HG02943 (cell line): ENCODE results near the gene SLC30A1.
A peak's percentile ranks its signal among the peaks of the same experiment; 100 is the strongest.
"Not testable (repeated sequence)": the region's sequence is repeated elsewhere in the genome, so short reads cannot be mapped to it uniquely, and the experiment has no call there.

Experiments
- ATAC-seq: cut with Tn5 transposase; IDR thresholded peaks from one replicate; pipeline ENCODE4 v1.9.1; 2021; ENCODE audit warnings: mild to moderate bottlenecking, low read depth, moderate library complexity; ENCODE audit not compliant: unreplicated experiment

The SLC30A1 gene, protein sequence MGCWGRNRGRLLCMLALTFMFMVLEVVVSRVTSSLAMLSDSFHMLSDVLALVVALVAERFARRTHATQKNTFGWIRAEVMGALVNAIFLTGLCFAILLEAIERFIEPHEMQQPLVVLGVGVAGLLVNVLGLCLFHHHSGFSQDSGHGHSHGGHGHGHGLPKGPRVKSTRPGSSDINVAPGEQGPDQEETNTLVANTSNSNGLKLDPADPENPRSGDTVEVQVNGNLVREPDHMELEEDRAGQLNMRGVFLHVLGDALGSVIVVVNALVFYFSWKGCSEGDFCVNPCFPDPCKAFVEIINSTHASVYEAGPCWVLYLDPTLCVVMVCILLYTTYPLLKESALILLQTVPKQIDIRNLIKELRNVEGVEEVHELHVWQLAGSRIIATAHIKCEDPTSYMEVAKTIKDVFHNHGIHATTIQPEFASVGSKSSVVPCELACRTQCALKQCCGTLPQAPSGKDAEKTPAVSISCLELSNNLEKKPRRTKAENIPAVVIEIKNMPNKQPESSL

DNA sequence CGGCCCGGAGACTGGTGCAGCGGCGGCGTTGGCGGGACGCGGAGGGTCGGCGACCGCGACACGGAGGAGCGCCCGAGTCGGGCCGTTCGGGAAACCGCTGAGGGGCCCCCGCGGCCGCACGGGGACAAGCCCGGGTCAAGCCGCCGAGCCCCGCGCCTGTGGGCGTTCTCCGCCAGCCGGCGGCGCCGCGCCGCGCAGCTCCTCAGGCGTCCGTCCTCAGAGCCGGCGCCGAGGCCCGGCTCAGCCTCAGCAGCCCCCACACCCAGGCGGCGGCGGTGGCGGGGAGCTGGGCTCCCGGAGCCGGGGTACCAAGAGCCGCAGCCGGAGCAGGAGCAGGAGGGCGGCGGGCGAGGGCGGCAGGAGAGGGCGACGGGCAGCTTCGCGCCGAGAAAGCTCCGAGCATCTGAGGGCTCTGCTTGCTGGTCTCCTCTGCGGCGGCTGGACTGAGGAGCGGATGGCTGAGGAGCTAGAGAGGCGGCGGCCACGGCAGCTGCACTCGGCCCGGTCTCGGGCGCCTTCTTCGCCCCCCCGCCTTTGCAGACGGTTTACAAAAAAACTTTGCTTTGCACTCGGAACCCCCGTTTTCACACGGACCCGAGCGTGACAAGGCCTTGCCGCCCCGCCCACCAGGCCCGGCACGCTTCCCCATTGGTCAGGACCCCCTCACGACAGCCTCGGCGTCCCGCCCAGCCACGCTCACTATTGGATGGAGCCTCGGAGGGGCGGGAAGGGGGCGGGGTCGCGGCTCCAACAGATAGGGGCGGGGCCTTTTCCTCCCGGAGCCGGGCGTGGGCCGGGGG is at the start of gene SLC30A1:
TSS of gene SLC30A1 (minus strand) at position 522 of the 800 bp plus-strand sequence. CDS start 549 bp downstream, outside the sequence.
- ATAC-seq: peak; percentile 83

DNA sequence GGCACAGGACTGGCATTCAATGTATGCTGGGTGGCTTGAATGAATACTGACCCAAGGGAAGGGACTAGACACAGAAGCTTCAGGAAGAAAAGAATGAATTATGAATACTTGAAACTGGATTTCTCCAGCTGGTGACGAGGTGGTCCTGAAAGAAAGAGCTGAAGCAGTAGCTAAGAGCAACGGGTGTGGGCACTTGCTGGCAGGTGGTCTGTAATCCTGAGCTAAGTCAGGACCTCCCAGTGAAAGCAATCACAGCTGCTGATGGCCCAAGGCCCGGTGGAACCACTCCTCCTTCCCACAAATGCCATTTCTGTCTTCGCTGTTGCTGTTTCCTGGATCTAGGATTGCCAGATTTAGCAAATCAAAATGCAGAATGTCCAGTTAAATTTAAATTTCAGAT is 49.5 kb upstream of the SLC30A1 start:
- no peak for ATAC-seq

DNA sequence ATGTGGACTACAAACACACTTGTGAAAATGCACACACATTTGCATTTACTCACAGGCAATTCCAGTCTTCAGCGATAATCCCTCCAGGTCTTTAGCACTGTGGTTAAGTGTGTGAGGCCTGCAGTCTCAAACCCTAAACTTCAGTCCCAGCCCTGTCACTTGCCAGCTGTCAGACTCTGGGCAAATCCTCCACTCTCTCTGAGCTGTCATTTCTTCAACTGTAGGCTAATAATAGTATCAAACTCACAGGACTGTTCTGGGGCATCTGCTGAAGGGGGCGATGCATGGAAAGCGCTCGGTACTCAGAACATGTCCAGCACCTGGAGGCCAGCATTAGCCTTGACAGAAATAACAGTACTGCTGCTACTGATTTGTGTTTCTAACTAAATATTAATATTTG is 48.3 kb upstream of the SLC30A1 start:
- ATAC-seq: no peak

DNA sequence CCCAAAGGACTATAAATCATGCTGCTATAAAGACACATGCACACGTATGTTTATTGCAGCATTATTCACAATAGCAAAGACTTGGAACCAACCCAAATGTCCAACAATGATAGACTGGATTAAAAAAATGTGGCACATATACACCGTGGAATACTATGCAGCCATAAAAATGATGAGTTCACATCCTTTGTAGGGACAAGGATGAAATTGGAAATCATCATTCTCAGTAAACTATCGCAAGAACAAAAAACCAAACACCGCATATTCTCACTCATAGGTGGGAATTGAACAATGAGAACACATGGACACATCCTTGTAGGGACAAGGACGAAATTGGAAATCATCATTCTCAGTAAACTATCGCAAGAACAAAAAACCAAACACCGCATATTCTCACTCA is 46.9 kb upstream of the SLC30A1 start:
- ATAC-seq: not testable (repeated sequence)

DNA sequence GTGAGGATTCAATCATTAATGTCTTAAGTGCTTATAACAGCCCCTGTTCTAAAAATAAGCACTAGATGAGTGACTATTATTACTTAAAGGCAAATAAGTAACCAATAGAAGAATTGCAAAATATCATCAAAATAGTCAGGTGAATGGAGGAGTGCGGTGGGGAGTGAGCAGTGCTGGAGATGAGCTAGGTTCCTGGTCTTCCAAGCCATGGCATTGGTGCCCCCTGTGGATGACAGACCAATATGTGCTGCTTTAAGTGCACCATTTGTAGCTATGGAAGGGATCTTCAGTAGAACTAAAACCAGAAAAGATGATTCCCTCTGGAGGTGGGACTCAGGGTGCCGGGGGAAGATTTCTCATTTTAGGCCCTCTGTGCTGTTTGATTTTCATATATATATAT is 46.1 kb upstream of the SLC30A1 start:
- no peak for ATAC-seq

DNA sequence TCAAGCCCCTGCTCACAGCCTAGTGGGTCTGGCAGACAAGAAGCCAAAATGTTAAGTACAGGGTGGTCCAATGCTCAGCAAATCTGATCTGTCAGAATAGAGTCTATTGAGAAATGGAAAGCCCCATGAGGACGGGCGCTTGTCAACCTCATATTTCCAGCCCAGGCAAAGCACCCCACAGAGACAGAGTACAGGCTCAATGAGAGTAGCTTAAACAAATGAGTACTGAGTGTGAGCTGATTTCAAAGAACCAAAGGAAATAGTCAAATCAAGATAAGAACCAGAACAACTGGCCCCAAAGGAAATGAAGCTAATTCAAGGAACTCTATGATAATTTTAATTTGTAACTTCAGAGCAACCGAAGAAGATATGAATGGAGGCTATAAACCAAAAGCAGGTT is 44.6 kb upstream of the SLC30A1 start:
- no peak for ATAC-seq

DNA sequence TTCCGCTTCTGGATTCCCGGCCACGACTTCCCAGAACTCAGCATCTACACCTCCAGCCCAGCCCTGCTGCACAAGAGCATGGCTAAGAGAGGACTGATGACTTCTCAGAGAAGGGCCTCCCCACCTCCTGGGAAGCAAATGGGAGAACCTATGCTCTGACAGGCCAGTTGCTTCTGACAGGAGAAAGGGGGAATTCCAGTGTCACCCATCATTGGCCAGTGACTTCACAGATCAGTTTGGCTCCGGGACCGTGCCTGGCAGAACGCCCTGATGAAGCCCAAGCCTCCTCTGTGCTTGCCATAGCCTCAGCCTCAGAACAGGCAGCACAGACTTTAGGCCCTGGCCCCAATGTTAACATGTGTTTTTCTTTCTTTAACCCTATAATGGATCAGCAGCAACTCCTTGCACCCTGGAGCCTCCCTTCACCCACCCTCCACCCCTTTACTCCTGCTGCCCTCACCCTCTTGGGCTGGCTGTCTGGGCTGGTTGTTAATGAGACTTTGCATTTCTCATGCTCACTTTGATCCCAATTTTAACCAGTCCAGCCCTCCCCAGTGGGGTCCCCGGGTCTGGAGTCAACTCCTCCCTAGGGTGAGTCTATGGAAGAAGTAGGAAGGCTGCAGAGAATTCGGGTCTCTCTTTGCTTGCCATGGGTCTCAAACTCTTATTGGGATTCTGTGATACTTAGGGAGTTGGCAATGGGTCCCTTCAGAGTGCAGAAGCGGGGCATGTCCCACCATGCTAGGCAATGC is 42.7 kb upstream of the SLC30A1 start:
- ATAC-seq: no peak

DNA sequence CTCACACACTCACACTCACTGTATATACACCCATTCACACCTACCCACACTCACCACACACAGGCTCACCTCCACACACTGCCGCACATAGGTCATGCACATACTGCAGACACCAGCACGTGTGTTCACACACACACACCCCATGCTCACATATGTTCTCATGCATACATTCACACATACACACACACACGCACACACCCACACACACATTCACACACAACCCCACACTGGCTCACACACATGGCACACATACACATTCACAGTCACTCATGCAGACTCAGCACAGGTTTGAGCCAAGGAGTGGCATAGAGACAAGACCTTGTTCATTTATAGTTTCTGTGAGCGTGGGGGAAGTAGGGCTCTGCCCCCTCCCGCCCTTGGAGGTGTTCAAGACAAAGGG is 41.1 kb upstream of the SLC30A1 start:
- no peak for ATAC-seq

DNA sequence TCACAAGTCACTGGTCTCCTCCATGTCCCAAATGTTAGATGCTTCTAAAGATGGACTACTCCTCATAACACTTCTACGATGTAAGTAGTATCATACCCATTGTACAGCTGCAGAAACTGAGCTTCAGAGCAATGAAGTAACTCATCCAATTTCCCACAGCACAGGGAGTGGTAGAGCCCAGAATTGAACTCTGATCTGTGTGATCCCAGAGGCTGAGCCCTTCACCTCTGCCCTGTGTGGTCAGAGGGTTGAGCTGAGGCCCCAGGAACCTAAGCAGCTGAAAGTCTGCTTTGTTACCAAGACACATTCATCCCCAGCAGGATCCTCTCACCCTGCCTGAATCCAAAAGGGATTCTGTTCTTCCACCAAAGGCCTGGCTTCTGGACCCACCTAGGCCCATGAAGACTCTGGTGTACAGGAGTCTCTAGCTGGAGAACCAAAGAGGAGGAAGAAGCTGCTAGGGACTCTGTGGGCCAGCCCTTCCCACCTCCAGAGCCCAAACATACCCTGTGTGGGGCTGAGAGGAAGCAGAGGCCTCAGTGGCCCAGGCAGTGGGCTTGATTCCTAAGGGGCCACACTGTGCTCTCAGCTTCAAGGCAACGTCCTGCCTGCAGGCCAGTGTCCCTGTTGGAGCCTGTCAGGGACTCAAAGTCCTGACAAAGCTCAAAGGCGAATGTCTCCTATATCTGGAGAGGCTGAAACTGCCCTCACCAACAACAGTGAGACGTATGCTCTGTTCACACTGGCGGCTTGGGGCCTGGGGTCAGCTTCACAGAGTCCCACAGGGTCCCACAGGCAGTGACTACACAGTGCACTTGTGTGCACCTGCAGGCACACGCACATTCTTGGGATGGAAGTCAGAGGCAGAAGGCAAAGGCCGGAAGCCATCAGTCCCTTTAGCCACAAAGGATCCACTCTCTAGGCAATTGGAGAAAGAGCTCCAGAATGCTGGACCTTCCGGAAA is 40.4 kb upstream of the SLC30A1 start:
- ATAC-seq: no peak

DNA sequence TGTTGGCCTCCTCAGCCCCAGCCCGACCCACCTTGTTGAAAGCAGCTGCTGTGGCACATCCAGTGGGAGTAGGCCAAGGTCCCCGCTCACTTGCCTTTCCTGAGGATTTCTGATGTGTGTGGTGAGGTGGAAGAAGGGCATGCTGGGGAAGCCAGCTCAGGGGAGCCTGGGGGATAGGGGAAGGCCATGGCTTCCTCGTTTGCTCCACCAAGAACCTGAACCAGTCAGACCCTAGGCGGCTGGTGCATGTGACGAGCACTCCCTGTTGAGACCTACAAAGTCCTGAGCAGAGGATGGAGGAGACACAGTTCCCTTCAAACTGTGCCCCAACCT is 38.0 kb upstream of the SLC30A1 start:
- no peak for ATAC-seq

DNA sequence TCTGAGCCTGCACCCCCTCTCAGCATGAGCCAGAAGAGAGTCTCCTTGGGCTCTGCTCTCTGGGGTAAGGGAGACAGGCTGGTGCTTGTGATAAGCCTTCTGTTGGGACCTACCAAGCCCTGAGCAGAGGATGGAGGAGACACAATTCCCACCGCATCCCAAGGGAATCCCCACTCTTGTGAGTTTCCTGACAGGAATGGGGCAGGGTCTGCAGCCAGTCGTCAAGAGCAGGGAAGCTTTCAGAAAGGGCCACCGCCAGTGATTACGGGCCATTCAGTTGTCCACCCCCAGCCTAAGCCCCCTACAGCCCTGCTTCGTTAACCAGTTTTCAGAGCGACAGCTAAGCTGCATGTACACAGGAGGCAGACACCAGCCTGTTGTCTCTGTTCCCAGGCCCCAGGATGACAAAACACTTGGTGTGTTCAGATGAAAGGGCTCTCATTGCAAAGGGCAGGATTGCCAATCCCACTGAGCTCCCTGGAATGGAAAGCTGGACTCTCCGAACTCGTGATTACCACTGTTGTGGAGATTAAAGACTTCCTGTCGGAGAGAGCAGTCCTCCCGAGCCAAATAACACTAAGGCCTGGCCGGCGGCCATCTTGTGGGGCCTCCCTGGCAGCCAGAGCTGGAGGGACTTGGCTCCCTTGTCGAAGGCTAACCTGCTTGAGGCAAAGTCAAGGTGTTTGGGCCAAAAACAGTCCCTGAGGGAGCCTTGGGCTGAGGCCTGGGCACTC is 37.4 kb upstream of the SLC30A1 start:
- no peak for ATAC-seq

DNA sequence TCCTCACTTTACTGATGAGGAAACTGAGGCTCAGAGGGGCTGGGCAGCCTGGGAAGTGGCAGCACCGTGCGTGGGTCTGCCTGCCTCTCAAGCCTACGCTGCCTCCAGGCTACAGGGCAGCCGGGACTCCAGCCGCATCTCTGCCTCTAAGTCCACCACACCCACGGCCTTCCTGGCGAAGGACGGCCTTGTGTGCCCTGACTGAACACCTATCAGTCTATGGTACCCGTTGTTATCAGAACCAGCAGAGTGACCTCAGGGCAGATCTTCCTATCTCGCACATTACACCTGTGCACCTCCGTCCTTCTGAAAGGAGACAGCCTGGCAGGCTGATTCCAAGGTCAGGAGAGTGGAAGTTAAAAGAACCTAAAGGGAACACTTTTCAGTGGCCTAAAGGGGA is 35.7 kb upstream of the SLC30A1 start:
- no peak for ATAC-seq

DNA sequence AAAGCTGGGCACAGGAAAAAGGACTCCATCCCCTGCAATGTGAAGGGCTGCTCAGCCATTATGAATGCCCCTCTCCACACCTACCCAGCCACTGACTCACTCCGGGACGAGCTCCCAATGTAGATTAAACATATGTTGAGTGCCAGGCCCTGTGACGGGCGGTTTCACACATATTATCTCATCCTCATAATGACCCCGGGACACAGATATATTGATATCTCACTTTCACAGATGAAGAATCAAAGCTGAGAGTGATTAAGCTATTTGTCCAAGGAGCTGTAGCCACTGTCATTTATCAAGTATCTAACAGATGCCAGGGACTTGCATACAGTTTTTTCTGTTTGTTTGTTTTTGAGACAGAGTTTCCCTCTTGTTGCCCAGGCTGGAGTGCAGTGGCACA is 35.0 kb upstream of the SLC30A1 start:
- no peak for ATAC-seq

DNA sequence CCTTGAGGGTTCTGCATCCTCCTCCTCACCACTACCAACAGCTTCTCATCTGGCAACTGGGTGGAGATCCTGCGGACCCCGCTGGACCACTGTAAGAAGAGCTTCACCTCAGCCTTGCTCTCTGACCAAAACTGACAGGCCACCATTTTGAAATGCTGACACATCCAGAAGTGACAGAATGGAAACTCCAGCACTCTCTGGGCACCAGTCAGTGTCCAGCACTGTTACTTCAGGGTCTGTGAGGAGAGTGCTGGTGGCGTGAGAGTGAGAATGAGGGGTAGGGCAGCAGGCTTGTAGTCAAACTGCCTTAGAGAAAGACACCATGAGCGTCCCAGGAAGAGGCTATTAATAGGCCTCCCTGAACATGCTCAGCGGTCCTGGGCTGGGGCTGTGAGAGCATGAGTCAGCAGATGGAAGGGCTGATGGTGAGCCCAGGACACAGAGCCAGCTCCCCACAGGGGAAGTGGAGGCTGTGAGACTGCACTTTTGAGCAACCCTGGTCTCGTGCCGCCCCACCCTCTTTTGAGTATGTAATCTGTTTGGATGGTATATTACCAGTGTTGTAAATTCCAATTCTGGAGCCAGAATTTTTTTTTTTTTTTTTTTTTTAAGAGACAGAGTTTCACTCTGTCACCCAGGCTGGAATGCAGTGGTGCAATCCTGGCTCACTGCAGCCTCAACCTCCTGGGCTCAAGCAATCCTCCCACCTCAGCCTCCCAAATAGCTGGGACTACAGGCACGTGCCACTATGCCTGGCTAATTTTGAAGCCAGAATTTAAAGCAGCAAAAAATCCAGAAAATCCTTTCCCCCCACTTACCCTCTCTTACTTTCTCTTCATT is 34.4 kb upstream of the SLC30A1 start:
- ATAC-seq: no peak

DNA sequence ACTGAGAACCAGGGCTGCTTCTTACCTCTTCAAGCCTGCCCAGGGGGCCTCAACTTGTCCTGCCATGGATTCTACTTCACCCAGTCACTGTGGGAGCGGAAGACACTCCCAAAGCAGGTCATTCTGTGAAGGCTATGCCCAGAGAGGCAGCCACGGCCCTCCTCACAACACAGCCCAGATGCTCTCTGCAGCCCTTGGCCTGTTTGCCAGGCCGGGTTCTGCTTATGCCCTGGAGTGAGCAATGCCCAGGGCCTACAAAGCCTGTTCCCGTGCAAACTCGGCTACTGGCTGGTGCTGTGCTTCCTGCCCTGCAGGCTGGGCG is 33.8 kb upstream of the SLC30A1 start:
- no peak for ATAC-seq

DNA sequence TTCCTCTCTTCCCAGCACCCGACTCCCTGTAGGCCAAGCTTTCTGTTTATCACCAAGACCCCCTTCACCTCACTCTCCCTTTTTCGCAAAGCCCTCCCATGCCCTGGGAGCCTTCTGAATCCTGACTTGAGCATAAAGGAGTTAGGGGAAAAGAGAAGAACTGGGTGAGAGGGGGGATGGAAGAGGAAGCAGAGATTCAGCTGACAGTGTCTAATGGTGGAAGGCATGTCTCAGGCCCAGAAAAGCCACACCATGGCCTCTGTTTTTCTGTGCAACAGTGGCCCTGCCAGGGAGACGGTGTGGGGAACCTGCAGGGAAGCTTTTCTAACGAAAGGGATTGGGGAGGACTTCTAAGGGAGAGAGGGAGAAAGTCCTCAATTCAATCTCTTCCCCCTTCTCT is 32.9 kb upstream of the SLC30A1 start:
- no peak for ATAC-seq

DNA sequence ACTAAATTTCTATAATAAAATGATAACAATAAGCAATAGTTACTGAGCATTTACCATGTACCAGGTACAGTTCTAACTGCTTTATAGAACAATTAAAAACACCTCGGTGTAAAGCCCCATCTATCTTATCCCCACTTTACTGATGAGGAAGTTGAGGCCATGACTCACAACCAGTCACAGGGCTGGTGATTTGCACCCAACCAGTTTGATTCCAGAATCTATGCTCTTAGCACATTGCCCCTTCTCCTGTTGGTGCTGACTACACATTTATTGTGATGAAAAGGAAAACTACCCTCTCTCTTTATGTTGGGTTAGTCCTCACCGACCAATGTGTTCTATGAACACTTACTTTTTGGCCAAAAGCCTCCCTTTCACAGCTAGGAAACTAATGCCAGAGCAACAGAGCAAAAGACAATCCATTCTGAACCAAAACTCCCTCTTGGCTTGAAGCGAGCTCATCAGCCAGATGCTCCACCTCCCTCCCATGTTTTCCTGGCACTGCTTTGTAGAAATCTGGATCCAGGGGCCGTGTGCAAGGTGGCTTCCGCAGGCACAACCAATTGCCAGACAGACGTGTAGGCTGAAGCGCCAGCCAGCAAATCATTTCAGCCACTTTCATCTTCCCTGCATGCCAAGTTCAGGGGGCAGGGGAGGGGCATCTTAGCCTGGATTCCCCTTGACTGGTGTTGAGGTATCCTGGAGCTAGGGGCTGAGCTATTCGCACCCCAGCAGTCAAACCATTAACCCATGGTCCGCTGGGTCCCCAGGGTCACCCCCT is 32.0 kb upstream of the SLC30A1 start:
- ATAC-seq: no peak
